NB4 (cell line): ENCODE results near the gene RAPGEFL1.
"Not testable (repeated sequence)": the region's sequence is repeated elsewhere in the genome, so short reads cannot be mapped to it uniquely, and the experiment has no call there.

Source experiments
- DNase-seq: peaks from one replicate; pipeline ENCODE4 v3.0.0; 2010; ENCODE audit warnings: low read depth
- H3K4me3 ChIP-seq: one replicate; pipeline ENCODE4 v1.5.1; 2011; ENCODE audit warnings: mild to moderate bottlenecking, low read depth, low read length, moderate library complexity
- CTCF ChIP-seq: IDR thresholded peaks from one replicate; pipeline ENCODE4 v1.5.1; 2012; ENCODE audit warnings: low read depth, low read length
- MYC ChIP-seq: IDR thresholded peaks from 2 replicates; pipeline ENCODE4 v1.6.1; 2011; ENCODE audit warnings: low read depth, low read length
- POLR2A ChIP-seq: IDR thresholded peaks from 2 replicates; pipeline ENCODE4 v1.6.1; 2011; ENCODE audit warnings: mild to moderate bottlenecking; ENCODE audit not compliant: insufficient read length; ENCODE audit errors: extremely low read depth
- TF ChIP-seq, protein P1 (sequence below): IDR thresholded peaks from 2 replicates; pipeline ENCODE4 v1.6.1; 2011; ENCODE audit warnings: low read depth, low read length

RAPGEFL1 gene

DNA sequence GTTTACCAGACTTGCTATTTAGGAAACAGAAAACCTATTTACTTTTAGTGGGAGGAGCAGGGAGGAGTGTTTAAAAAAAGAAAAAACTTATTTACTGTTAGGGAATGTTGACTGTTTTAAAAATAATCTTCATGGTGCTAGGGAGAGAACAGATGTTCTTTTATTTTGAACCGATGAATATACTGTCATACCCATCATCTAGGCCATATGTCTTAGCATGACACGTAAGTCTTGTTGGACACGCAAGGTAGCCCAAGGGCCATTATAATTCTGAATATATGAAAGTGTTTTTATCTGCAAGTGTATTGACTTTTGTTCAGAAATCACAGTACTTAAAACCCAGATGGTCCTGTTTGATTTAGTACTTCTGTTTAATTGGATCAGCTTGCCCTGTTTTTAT lies 53.4 kb downstream of the RAPGEFL1 start:
- no peak overlapping the region for H3K4me3 ChIP-seq
- no peak for DNase-seq
- TF ChIP-seq CTCF, result no peak
- no peak for TF ChIP-seq POLR2A

- DNase-seq, H3K4me3 ChIP-seq: not testable (repeated sequence)
Observed at GRCh38 chr17:40231928-40232327, 54.7 kb downstream of the RAPGEFL1 start.

- no peak overlapping the region for H3K4me3 ChIP-seq
- no peak for TF ChIP-seq POLR2A
- TF ChIP-seq MYC, result no peak
- TF ChIP-seq, protein P1, sequence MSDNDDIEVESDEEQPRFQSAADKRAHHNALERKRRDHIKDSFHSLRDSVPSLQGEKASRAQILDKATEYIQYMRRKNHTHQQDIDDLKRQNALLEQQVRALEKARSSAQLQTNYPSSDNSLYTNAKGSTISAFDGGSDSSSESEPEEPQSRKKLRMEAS, result no peak
- TF ChIP-seq CTCF, result no peak
- DNase-seq, result no peak
Observed at GRCh38 chr17:40241252-40241834, 64.1 kb downstream of the RAPGEFL1 start.

DNA sequence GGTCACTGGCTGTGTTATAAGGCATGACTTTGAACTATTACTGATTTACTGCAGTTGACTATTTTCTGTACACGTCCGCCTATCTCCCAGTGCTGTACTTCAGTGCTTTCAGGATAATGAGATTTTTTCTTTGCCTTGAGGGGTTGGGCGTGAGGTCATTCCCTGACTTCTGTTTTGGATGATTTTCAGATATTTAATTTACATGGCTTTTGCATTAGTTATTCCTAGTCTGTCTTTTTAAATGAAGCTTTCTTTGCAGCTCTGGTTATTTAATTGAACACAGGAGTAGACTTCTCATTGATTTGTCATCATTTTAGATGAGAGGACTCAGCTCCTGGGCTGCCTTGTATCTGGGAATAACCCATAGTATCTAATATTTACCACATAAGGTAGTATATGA lies 65.5 kb downstream of the RAPGEFL1 start:
- no peak for DNase-seq
- no peak for TF ChIP-seq CTCF
- TF ChIP-seq MYC, result no peak
- TF ChIP-seq POLR2A, result no peak
- TF ChIP-seq, protein P1, result no peak
- H3K4me3 ChIP-seq, result no peak overlapping the region

- TF ChIP-seq MYC (no peak), POLR2A (no peak), CTCF (no peak)
- TF ChIP-seq, protein P1, result no peak
- H3K4me3 ChIP-seq, result no peak overlapping the region
- no peak for DNase-seq
Observed at GRCh38 chr17:40243761-40244160, 66.5 kb downstream of the RAPGEFL1 start.

DNA sequence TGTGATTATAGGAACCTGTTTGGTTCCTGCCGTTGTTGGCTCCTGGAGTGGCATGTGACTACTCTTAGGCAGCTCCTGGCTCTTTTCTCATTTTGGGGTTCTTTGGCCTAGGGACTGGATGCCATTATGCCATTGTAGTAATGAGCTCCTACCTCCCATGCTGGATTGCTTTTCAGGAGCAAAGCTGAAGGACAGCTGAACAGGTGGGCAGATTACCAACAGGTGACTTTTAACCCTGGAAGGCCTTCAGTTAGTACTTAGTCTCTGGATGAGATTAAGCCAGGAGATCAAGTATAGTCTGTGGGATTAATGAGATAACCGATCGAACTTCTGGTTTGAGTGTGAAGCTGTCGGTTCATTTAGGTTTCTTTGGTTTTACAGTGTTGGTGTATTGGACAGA lies 67.0 kb downstream of the RAPGEFL1 start:
- TF ChIP-seq POLR2A (no peak), CTCF (no peak), MYC (no peak)
- TF ChIP-seq, protein P1, result no peak
- no peak for DNase-seq
- H3K4me3 ChIP-seq, result no peak overlapping the region
